Esophagus squamous epithelium (tissue), 5 donors: ENCODE measurements around the gene HCN1. TPM values are rescaled to one million over a fixed set of nuclear protein-coding genes. Genes with fewer than 3 reads are reported as not detected.

ENCODE experiments used
- DNase-seq: peaks from one replicate; lab custom pipeline; 2025; lab: John Stamatoyannopoulos, UW
- H3K27ac ChIP-seq, 4 donors: fragments of 200-600 bp; sonication (generic); one replicate each; pipeline ENCODE4 v1.5.1; 2016 to 2019; ENCODE audit warnings: mild to moderate bottlenecking in 1 of 4
- H3K27me3 ChIP-seq, 4 donors: fragments of 200-600 bp; sonication (generic); 1 replicate in 3 of 4; 2 replicates in 1 of 4; pipeline versions ENCODE4 v1.5.1 to v1.6.0; 2017 to 2021; ENCODE audit warnings: antibody characterized with exemption in 1 of 4
- H3K36me3 ChIP-seq, 3 donors: fragments of 200-600 bp; sonication (generic); one replicate each; pipeline ENCODE4 v1.5.1; 2016 to 2019
- H3K4me1 ChIP-seq, 3 donors: fragments of 200-600 bp; sonication (generic); one replicate each; pipeline ENCODE4 v1.5.1; 2017 to 2019
- H3K4me3 ChIP-seq, 4 donors: fragments of 200-600 bp; sonication (generic); 1 replicate in 3 of 4; 2 replicates in 1 of 4; pipeline ENCODE4 v1.5.1; 2016 to 2019; ENCODE audit warnings: mild to moderate bottlenecking in 2 of 4, moderate library complexity in 1 of 4
- H3K9me3 ChIP-seq, 3 donors: fragments of 200-600 bp; sonication (generic); one replicate each; pipeline ENCODE4 v1.5.1; 2016 to 2019
- CTCF ChIP-seq, 6 experiments: fragments of 450-650 bp in 4 of 6; fragments of 200-600 bp in 2 of 6; sonication (generic) in 2 of 6; IDR thresholded peaks; one replicate each; pipeline ENCODE4 v1.5.1; 2016 to 2019; ENCODE audit warnings: antibody characterized with exemption in 6 of 6, mild to moderate bottlenecking in 4 of 6, moderate library complexity in 4 of 6
- POLR2A ChIP-seq, 4 donors: fragments of 450-650 bp; IDR thresholded peaks; one replicate each; pipeline ENCODE4 v1.6.1; 2017; ENCODE audit warnings: antibody characterized with exemption in 4 of 4, mild to moderate bottlenecking in 4 of 4, moderate library complexity in 3 of 4
- WGBS, 2 donors: methylation state at CpG; one replicate each; pipeline ENCODE4 v1.1.5; 2018; 5-methylcytosine and 5-hydroxymethylcytosine counted together
- intact Hi-C: fragments of 100-400 bp; cut with DNase I; formaldehyde crosslinking; loops from one replicate; pipeline ENCODE4 v1.15.0; 2022
- total RNA-seq, 4 donors: library from RNA; depleted of rRNA; stranded (reverse); fragments of >200 nt; gene quantifications; one replicate each; pipeline ENCODE4 v1.1.0, GENCODE V29; 2016
- donor health status: DM: yes; HTN: yes; CAD: no.

HCN1 gene
- total RNA-seq, 4 donors from 2014 or later = 0.19 TPM; not detected in 3

GRCh38 chr5:45284436-45284835 lies 411.7 kb downstream of the HCN1 start:
- no peak for DNase-seq
- Histone ChIP-seq H3K27me3 (no peaks in the 10 kb centered on the region), H3K4me1 (no peaks in the 10 kb centered on the region), H3K36me3 (no peaks in the 10 kb centered on the region), H3K9me3 (no peaks in the 10 kb centered on the region), H3K27ac (no peak overlapping the region), H3K4me3 (no peak overlapping the region)
- TF ChIP-seq POLR2A (IDR thresholded peaks at IDR 0.05) = no peak
- no peak for TF ChIP-seq CTCF (IDR thresholded peaks at IDR 0.05)
- intact Hi-C loops = no loop called here
- WGBS, 2 donors = 50 to 63% methylated on average over 1 of the region's 1 CpG

GRCh38 chr5:45281081-45281480 lies 415.1 kb downstream of the HCN1 start:
- no peaks in the 10 kb centered on the region for H3K27me3 ChIP-seq
- no peak overlapping the region for H3K27ac ChIP-seq
- no peak for TF ChIP-seq POLR2A (IDR thresholded peaks at IDR 0.05)
- no peak for TF ChIP-seq CTCF (IDR thresholded peaks at IDR 0.05)
- H3K9me3 ChIP-seq = no peaks in the 10 kb centered on the region
- H3K4me1 ChIP-seq = no peaks in the 10 kb centered on the region
- no peak overlapping the region for H3K4me3 ChIP-seq
- intact Hi-C loops = no loop called here
- H3K36me3 ChIP-seq = no peaks in the 10 kb centered on the region
- no peak for DNase-seq
- WGBS, 2 donors = 38 to 42% methylated on average over 2 of the region's 2 CpGs

- WGBS, 2 donors = 10 to 11% methylated on average over 1 of the region's 1 CpG
- intact Hi-C loops = no loop called here
- no peaks in the 10 kb centered on the region for H3K27me3 ChIP-seq
- H3K4me3 ChIP-seq = no peak overlapping the region
- TF ChIP-seq CTCF (IDR thresholded peaks at IDR 0.05) = no peak
- no peak for TF ChIP-seq POLR2A (IDR thresholded peaks at IDR 0.05)
- H3K27ac ChIP-seq = no peak overlapping the region
- H3K4me1 ChIP-seq = no peaks in the 10 kb centered on the region
- no peak for DNase-seq
- H3K36me3 ChIP-seq = no peaks in the 10 kb centered on the region
- no peaks in the 10 kb centered on the region for H3K9me3 ChIP-seq
These were observed 417.1 kb downstream of the HCN1 start for GRCh38 chr5:45279109-45279508.

GRCh38 chr5:45277860-45278259 lies 418.3 kb downstream of the HCN1 start:
- no peak overlapping the region for H3K4me3 ChIP-seq
- no peaks in the 10 kb centered on the region for H3K4me1 ChIP-seq
- no peak for DNase-seq
- no peaks in the 10 kb centered on the region for H3K9me3 ChIP-seq
- no peak overlapping the region for H3K27ac ChIP-seq
- no peaks in the 10 kb centered on the region for H3K36me3 ChIP-seq
- intact Hi-C loops = no loop called here
- WGBS, 2 donors = 46 to 55% methylated on average over 2 of the region's 2 CpGs
- H3K27me3 ChIP-seq = no peaks in the 10 kb centered on the region
- TF ChIP-seq POLR2A (IDR thresholded peaks at IDR 0.05) (no peak), CTCF (IDR thresholded peaks at IDR 0.05) (no peak)

- intact Hi-C loops = no loop called here
- Histone ChIP-seq H3K27me3 (no peaks in the 10 kb centered on the region), H3K36me3 (no peaks in the 10 kb centered on the region), H3K4me1 (no peaks in the 10 kb centered on the region), H3K27ac (no peak overlapping the region), H3K9me3 (no peaks in the 10 kb centered on the region), H3K4me3 (no peak overlapping the region)
- 37 to 48% methylated on average over 2 of the region's 2 CpGs for WGBS, 2 donors
- no peak for DNase-seq
- TF ChIP-seq POLR2A (IDR thresholded peaks at IDR 0.05) (no peak), CTCF (IDR thresholded peaks at IDR 0.05) (no peak)
These were observed 421.9 kb downstream of the HCN1 start for GRCh38 chr5:45274241-45274640.
